ENCODE results near the gene USP14.

The USP14 gene

DNA sequence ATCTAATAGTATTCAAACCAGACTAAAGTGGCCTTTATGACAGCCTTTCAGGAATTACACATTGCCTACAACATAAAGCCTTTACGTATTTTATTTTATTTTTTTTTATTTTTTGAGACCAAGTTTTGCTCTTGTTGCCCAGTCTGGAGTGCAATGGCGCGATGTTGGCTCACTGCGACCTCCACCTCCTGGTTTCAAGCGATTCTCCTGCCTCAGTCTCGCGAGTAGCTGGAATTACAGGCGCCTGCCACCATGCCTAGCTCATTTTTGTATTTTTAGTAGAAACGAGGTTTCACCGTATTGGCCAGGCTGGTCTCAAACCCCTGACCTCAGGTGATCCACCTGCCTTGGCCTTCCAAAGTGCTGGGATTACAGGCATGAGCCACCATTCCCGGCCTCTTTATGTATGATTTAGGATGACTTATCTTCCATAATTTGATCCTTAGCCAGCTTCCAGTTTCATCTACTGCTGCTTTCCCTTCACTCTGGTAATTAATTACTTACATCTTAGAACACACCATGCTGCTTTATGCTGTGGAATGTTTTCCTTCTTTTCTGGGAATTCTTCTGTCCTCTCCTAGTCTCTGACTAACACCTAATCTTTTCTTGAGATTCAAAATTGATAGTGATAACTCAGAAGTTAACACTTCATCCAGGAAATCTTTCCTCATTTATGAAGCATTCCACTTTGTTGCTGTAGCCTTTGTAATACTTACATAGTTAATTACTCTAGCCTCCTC, 2.6 kb downstream of the USP14 start:
- no peak for DNase-seq

DNA sequence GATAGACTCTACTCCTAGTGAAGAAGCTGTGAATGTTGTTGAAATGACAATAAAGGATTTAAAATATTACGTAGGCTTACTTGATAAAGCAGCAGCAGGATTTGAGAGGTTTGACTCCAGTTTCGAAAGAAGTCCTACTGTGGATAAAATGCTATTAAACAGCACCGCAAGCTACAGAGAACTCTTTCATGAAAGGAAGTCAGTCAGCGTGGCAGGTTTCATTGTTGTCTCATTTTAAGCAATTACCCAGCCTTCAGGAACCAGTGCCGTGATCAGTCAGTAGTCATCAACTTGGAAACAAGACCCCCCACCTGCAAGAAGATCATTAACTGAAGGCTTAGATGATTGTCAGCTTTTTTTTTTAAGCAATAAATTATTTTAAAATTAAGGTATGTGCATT, 14.0 kb downstream of the USP14 start:
- no peak for DNase-seq

DNA sequence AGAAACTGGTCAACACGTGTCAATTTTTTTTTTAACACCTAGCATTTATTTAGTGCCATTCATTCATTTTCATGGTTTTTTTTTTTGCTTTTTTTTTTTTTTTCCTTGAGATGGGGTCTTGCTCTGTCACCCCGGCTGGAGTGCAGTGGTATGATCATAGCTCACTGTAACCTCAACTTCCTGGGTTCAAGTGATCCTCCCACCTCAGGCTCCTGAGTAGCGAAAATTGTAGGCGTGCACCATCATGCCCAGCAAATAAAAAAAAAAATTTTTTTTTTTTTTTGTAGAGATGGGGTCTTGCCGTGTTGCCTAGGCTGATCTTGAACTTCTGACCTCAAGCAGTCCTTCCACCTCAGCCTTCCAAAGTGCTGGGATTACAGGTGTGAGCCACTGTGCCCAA, 21.1 kb downstream of the USP14 start:
- DNase-seq: no peak

DNA sequence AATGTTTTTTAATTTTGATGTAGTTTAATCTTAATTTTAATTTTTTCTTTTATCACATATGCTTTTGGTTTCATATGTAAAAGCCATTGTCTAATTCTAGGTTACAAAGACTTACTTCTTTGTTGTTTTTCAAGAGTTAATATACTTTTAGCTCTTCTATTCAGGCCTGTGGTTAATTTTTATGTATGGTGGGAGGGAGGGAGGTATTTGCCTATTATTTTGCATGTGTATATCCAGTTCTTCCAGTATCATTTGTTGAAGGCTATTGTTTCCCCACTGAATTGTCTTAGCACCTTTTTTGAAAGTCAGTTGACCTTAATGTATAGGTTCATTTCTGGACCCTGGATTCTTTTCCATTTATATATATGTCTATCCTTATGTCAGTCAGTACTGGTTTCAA, 23.4 kb downstream of the USP14 start:
- DNase-seq: no peak

DNA sequence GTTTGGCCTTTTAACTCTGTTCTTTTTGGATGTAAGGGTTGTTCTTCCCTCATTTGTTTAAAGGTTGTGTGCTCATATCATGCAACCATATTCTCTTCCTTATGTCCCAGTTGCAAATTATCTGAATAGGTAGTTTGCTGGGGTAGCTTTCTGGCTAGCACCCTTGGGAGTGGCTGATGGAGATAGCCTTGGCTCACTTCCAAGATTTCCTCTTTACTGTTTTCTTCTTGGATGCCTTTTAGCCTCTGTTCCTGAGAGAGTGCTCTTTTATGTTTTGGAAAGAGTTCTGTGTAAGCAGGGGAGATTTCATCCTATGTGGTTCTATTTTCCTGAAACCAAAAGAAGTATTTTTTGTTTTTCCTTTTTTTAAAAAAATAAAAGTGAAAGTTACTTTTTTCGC, 25.4 kb downstream of the USP14 start:
- no peak for DNase-seq

DNA sequence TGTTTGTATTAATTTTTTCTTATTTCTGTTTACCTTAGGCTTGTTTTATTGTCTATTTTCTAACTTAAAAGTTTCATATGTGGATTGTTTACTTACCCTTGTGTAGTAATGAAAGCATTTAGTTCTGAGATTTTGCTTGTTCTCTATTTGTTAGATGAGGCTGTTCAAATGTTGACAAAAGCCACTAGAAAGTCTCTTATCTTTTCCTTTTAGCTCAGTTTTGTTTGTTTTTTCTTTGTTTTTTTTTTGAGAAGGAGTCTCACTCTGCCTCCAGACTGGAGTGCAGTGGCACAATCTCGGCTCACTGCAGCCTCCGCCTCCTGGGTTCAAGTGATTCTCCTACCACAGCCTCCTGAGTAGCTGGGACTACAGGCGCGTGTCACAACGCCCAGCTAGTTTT, 30.9 kb downstream of the USP14 start:
- DNase-seq: no peak

DNA sequence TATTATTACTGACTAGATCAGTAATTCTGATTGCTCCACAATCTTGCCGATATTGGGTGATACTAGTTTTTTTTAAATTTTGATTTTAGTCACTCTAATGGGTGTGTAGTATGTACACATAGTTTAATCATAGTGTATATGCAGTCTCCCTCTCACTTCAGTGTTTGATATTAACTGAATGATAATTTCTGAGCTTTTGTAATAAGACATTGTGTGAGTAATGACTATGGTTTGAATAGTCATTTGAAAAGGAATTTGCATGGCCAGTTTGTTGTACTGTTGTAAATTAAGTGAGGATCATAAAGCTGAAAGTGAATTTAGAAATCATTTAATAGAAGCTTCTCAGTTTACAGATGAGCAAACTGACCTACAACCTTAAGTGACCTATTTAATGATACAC, 33.4 kb downstream of the USP14 start:
- no peak for DNase-seq

DNA sequence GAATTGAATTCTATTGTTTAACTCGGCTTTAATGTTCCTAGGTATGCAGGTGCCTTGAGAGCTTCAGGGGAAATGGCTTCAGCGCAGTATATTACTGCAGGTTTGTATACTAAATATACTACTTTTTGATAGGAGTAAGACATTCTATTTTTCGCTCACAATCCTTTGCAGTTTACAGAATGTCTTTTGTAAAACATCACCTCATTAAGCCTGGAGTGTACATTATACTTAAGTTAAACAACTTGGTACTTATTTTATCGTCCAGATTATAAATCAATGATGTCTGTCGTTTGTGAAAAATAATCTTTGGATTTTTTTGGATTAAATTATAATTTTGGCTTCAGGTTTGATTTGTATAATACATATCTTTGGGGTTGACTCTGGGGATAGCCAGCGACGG, 34.4 kb downstream of the USP14 start:
- no peak for DNase-seq

DNA sequence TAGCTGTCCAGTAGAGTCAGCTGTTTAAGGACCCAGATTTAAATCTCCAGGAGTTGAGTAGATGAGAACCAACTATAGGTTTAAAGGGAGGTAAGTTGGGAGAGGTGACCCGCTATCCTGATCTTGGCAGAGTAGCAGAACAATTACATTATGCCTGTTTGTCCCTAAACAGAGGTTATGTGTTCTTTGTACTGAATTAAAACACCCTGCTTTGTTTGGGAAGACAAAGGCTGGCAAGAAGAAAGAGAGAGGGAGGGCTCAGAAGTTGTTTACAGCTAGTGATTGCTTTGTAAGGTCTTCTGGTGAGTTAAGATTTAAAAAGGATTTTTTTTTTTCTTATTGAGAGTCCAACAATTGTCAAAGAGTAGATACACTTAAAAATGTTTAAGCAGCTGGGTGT, 37.3 kb downstream of the USP14 start:
- DNase-seq: no peak

DNA sequence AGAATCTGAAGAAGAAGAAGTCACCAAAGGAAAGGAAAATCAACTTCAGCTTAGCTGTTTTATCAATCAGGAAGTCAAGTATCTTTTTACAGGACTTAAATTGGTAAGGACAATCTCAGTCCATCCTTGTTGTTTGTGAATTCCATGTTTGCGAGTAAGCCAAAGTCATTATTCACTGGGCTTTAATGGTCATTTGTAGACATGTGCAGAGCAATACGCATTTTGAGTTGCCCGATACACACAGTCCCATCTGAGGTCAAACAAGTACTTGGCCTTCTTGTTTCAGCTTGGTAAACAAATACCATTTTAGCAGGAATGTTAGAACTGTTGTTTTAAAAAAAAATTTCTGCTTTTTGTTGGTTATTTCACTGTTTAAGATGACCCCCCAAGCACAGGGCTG, 40.9 kb downstream of the USP14 start:
- DNase-seq: no peak

DNA sequence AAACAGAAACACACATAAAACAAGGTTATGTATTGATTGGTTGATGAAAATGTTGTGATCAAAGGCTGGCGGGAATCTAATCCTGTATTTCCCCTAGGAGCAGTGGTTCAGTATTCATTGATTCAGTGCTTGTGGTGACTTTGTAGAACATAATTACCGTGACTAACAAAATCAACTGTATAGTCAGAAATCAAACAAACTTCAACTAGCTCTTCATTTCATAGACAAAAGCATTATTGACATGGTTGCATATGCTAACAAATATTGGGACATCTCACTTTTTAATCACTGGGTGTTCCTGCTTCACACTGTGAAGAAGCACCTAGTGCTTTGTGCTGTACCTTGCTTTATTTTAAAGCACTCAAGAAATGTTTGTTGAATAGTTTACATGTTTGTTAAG, 41.4 kb downstream of the USP14 start:
- DNase-seq: no peak

DNA sequence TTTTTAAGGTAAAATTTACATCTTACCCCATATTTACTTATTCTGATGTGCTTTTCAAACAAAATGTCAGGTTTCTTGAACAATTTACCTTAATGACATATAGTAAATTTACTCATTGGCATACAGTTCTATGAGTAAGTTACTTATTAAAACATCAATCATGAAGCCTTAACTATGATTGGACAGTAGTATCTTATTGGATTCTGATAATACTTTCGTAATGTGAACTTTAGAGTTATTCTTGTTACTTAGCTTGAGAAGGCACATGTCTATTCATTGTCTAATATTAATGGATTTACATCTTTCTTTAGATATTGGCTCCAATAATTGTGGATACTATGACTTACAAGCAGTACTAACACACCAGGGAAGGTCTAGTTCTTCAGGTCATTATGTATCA, 51.7 kb downstream of the USP14 start:
- no peak for DNase-seq

DNA sequence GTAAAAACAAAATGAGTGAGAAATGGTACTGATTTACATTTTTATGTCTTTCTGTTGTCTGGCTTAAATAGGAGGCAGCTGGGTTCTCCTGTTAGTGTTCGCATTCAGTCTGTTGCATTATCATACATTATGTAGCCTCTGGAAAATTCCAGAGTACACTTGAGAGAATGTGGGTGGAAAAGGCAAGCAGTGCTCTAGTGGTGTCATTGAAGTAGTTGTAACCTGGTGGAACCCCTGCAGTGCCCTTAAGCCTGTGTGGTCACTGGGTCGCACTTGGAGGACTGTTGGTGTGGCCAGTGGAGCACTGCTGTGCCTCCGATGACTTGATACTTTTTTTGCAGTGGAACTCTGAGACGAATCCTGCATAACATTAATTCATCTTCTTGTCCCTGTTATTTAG, 52.4 kb downstream of the USP14 start:
- no peak for DNase-seq

DNA sequence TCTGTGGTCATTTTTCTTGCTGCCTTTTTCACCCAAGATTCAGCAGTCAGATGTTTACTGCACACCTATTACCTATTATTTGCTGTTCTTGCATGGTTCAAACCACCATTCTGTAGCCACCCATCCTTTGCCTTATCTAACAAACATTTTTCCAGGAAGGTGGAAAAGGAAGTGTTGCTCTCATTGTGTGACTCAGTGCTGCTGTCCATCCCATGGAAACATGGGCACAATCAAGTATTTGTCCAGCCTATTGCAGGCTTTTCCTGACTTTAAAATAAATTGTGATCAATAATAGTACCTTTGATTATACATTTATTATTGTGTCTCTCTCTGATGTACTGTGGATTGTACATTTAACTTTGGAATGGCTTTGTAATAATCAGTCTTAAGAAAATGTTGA, 53.2 kb downstream of the USP14 start:
- DNase-seq: no peak

DNA sequence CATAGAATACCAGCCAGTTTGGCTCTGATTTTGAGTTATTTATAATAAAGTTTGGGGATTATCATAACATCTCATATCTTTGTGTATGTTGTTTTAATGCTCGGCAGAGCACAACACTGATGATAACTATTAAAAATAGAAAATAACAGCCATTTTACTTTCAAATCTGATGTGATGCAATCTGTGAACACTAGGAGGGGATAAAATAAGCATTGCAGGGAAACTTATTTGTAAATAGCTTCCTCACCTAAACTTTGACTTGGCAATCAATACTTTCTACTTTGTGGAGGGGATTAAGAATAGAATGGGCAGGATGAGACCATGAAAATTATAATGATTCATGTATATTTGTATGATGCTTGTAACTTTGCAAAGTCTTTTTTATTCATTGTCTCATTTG, 54.4 kb downstream of the USP14 start:
- no peak for DNase-seq

DNA sequence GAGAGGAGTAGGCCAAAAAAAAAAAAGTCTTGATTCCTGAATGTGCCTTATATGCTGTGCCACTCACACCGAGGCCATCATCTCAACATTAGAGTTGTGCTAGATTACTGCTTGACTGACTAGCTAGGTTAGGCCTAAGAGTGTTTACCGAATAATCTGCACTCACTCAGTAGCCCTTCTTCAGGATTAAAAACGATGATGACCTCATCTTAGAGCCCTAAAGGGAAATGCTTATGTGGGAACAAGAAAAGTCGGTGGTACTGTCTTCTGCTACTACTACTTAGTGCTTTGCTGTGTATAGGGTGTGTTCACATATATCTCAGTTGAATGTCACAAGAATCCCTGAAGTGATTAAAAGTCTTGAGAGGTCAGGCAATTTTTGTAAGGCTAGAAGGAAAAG, 55.1 kb downstream of the USP14 start:
- DNase-seq: no peak

DNA sequence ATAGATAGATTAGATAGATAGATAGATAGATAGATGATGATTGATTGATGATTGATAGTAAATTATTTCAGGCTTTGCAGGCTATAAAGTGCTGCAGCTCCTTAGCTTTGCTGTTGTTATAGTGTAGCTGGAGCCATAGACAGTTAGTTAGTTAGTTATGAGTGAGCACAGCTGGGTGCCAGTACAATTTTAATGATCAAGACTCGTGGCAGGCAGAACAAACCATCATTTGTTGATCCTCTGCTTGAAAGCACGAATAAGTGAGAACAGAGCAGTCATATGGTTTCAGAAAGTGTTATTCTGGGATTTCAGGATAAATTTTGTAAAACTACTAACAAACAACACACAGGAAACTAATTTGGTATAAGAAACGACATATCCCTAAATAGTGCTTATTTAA, 55.6 kb downstream of the USP14 start:
- no peak for DNase-seq

DNA sequence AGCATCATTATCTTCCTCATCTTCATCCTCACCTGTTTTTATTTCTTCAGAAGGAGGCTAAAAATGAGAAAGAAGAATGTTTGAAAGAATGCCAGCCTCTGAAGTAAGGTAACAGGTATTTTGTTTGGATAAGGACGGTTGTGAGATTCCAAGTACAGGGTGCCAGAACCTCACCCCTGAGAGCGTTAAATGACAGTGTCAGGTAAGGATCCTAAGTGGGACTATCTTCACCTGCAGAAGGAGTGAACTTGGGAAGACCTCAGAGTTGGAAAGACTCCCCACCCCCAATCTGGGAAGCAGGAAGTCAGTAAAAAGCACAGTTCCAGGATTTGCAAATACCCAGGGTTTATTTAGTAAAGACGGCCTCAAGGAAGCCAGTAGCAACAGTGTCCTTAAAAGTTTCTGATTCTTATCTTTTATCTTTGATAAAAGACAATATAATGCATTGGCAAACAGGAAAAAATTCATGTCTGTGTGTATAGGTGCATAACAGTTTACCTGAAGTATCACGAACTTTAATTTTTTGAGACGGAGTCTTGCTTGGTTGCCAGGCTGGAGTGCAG, 57.2 kb downstream of the USP14 start:
- DNase-seq: no peak

DNA sequence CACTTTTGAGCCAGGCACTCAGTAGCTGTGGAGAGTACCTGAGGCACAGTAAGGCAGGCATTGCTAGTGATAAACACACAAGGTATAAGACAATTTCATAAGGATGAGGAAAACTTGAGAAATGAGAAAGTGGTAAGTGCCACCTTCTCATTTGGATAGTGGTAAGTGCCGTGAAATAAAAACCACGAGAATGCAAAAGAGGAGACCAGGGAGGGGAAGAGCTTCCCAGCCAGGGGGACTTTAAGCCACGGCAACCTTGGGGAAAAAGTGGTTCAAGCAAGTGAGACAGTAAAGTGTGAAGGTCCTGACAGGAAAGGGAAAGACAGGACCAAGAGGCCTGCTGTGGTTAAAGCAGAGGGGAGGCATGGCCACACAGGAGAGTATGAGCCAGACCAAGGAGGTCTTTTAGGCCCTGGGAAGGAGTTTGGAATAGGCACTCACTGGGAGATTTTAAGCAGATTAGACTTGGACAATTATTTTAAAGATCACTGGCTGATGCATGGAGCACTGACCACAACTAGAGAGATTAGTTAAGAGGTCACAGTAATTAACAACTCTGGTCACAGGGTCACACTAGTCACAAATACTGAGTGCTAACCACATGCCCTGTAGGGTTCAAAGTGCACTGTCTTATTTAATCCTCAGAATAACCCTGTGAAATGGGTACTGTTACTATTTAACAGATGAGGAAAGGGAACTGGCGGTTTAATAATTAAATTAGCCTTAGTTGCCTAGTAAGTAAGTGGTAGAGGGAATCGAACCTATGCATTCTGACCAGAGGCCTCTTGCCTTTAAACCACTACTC, 59.4 kb downstream of the USP14 start:
- DNase-seq: no peak

DNA sequence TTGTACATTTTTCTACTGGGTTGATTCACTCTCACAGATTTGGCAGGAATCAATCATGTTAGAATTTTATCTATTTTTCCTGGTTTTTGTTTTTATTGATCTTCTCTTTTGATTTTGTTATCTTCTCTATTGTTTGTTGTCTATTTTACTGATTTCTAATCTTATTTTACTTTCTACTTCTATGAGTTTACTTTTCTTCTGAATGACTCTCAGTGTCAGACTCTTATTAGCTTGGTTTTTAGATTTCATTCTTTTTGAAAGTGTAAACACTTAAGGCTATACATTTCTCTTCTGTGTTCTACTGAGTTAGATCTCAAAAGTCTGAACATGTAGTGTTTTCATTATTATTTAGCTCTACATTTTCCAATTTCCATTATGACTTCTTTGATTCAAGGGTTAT, 62.4 kb downstream of the USP14 start:
- no peak for DNase-seq

DNA sequence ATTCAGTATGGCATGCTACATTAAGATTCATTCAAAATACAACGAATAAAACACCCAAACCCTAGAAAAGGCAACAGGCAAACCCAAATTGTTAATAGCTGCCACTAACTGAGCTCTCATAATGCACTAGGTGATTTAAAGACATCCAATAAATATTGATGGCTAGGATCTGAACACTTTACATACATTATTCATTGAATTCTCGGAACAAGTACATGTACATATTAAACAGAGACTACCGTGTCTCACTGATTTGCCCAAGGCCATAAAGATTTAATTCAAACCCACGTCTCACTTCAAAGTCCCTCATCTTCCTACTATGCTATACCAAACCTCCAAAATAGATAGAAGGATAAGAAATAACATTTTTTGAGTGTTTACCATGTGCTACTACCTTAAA, 67.4 kb downstream of the USP14 start:
- DNase-seq: no peak

DNA sequence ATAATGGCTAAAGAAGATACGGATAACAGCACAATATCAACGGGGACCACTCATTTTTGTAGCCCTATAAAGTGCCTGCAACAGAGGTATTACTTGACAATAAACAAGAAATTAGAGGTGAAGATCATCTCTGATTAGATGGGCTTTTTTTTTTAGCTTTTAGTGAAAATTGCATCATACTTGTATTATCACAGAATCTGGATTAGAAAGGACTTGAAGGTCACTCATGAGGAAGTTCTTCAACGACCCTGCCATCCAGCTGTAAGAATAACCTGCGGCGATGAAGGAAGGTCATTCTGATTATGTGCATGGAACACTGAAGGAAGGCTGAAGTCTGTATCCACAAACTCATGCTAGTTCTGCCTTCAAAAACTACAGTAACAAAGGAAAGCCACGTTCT, 69.0 kb downstream of the USP14 start:
- DNase-seq: no peak

DNA sequence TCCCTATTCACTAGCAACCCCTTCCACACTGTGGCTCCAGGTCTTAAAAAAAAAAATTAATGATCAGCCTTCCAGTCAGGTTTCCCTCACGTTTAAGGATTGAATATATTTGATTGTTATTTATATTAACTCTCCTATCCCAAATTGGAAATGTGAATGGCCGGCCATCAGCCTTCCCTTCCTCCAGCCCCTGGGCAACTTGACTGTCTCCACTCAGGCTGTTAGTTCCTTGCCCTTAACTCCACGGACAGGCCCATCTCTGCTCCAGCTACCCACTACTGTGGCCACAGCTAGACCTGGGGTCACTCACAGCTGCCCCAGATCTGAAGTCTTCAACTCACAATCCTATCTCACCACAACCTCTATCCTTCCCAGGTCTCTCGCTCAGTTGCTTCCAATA, 69.5 kb downstream of the USP14 start:
- no peak for DNase-seq

DNA sequence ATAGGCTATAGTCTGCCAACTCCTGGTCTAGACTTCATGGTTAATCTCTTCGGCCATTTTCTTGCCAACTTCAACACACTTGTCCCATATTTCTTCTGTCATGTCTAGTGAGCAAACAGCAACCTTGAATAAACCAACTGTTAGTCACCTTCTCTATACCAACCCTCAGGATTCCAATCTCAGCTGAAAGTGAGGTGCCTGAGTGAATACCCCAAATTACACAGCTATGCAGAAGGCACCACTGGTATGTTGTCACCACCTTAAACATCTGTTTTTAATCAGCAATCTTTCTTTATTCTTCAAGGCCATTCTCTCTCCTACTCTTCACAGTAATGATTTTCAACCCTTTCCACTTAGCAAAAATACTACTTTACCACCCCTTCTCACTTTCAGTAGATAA, 70.2 kb downstream of the USP14 start:
- DNase-seq: no peak

DNA sequence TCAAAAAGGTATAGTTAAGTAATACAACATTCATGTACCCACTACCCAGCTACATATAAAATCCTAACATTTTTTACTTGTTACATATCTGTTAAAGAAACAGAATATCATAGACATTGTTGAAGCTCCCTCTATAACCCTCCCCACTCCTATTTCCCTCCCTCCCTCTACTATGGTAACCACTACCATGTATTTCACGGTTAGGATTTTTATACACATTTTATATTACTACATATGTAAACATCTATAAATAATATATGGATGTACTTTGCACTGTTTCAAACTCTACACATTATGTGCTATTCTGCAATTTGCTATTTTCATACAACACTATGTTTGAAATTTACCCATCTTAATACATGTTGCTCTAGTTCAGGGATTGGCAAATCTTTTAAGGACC, 73.2 kb downstream of the USP14 start:
- DNase-seq: no peak

Data from CD4-positive, alpha-beta T cell treated with Interleukin-1 beta for 1 hour (primary cell).